SU-DHL-6 (cell line): Measurements from ENCODE around the gene FAM107A.

ENCODE experiments used
- CTCF ChIP-seq: fragments of 200-600 bp; sonication (generic); IDR thresholded peaks from one replicate; pipeline ENCODE4 v1.5.1; 2017; ENCODE audit warnings: antibody characterized with exemption, mild to moderate bottlenecking, low read length, moderate library complexity; ENCODE audit not compliant: insufficient read depth, poor library complexity, severe bottlenecking
- EZH2phosphoT487 ChIP-seq: fragments of 200-600 bp; sonication (generic), shearing (Covaris generic); conservative IDR thresholded peaks from 2 replicates; pipeline ENCODE4 v1.6.1; 2018; ENCODE audit warnings: mild to moderate bottlenecking, antibody characterized with exemption, low read length, moderate library complexity, mixed read lengths

GRCh38 chr3:58591517-58592510 lies 14.6 kb upstream of the FAM107A start:
- TF ChIP-seq CTCF (no peak), EZH2phosphoT487 (no peak)
